HUES48 (cell line): ENCODE data around the gene PVALB.

Experiments
- H3K27ac ChIP-seq: one replicate; pipeline ENCODE4 v1.7.0; 2013; ENCODE audit warnings: low read depth, low read length, inconsistent platforms
- H3K27me3 ChIP-seq: 2 replicates; pipeline ENCODE4 v1.6.1; 2013; ENCODE audit warnings: mild to moderate bottlenecking, low read length; ENCODE audit not compliant: control insufficient read depth, insufficient read depth
- H3K36me3 ChIP-seq: 2 replicates; pipeline ENCODE4 v1.6.1; 2013; ENCODE audit warnings: low read length; ENCODE audit not compliant: control insufficient read depth, insufficient read depth
- H3K4me1 ChIP-seq: 2 replicates; pipeline ENCODE4 v1.6.1; 2013; ENCODE audit warnings: mild to moderate bottlenecking, low read length; ENCODE audit not compliant: control insufficient read depth, insufficient read depth
- H3K4me3 ChIP-seq: 2 replicates; pipeline ENCODE4 v1.5.1; 2013; ENCODE audit warnings: mild to moderate bottlenecking, low read depth, low read length
- H3K9ac ChIP-seq: 2 replicates; pipeline ENCODE4 v1.6.1; 2013; ENCODE audit warnings: mild to moderate bottlenecking, low read depth, low read length, moderate library complexity
- H3K9me3 ChIP-seq: 2 replicates; pipeline ENCODE4 v1.6.1; 2013; ENCODE audit warnings: low read length; ENCODE audit not compliant: control insufficient read depth, insufficient read depth

The PVALB gene

GRCh38 chr22:36846271-36846670 is 29.4 kb upstream of the PVALB start:
- H3K27ac ChIP-seq = no peak overlapping the region
- H3K9me3 ChIP-seq = no peaks in the 10 kb centered on the region
- H3K4me1 ChIP-seq = no peaks in the 10 kb centered on the region
- H3K4me3 ChIP-seq = no peak overlapping the region
- 0 out of 2 replicates have a peak, but pooled peaks cover 4% of the 10 kb centered on the region for H3K27me3 ChIP-seq
- H3K36me3 ChIP-seq = no peaks in the 10 kb centered on the region
- H3K9ac ChIP-seq = no peak overlapping the region

DNA sequence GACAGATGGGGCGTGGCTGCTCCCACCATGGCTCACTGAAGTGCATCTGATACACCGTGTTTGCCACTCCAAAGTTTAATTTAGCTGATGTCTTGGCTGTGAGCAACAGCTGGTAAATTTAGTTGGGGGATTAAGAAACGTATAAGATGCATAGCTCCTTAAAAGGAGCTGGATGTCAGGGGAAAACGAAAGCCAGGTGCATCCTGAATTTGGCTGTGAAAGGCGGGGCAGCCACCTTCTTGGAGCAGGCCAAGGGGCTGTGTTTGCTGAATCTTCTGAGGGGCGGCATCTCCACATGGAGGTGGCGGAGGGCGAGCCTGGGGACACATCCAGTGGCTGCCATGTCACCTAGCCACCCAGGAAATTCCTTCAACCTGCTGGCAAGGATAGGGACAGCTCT is 23.3 kb upstream of the PVALB start:
- H3K9me3 ChIP-seq = no peaks in the 10 kb centered on the region
- H3K27ac ChIP-seq = no peak overlapping the region
- H3K9ac ChIP-seq = no peak overlapping the region
- 0 out of 2 replicates have a peak, but pooled peaks cover 4% of the 10 kb centered on the region for H3K27me3 ChIP-seq
- no peaks in the 10 kb centered on the region for H3K36me3 ChIP-seq
- no peak overlapping the region for H3K4me3 ChIP-seq
- H3K4me1 ChIP-seq = no peaks in the 10 kb centered on the region

- Histone ChIP-seq H3K27ac (no peak overlapping the region), H3K27me3 (0 out of 2 replicates have a peak, but pooled peaks cover 4% of the 10 kb centered on the region)
Measured at GRCh38 chr22:36839356-36840073, 22.7 kb upstream of the PVALB start.

GRCh38 chr22:36838119-36839030 is 21.5 kb upstream of the PVALB start:
- Histone ChIP-seq H3K9me3 (no peaks in the 10 kb centered on the region), H3K27ac (no peak overlapping the region), H3K36me3 (no peaks in the 10 kb centered on the region), H3K9ac (no peak overlapping the region), H3K4me3 (no peak overlapping the region), H3K4me1 (no peaks in the 10 kb centered on the region), H3K27me3 (0 out of 2 replicates have a peak, but pooled peaks cover 4% of the 10 kb centered on the region)

More at GRCh38 chr22:36839356-36840073, 22.7 kb upstream of the PVALB start:
- Histone ChIP-seq H3K36me3 (no peaks in the 10 kb centered on the region), H3K4me3 (no peak overlapping the region), H3K9me3 (no peaks in the 10 kb centered on the region), H3K4me1 (no peaks in the 10 kb centered on the region), H3K9ac (no peak overlapping the region)

- Histone ChIP-seq H3K27ac (no peak overlapping the region), H3K9me3 (no peaks in the 10 kb centered on the region), H3K27me3 (no peaks in the 10 kb centered on the region), H3K9ac (no peak overlapping the region), H3K36me3 (no peaks in the 10 kb centered on the region), H3K4me1 (no peaks in the 10 kb centered on the region), H3K4me3 (no peak overlapping the region)
Measured at GRCh38 chr22:36835903-36836302, 19.1 kb upstream of the PVALB start.

- H3K36me3 ChIP-seq = no peaks in the 10 kb centered on the region
- H3K27ac ChIP-seq = no peak overlapping the region
- H3K4me1 ChIP-seq = no peaks in the 10 kb centered on the region
- H3K27me3 ChIP-seq = no peaks in the 10 kb centered on the region
- no peak overlapping the region for H3K4me3 ChIP-seq
- H3K9ac ChIP-seq = no peak overlapping the region
- no peaks in the 10 kb centered on the region for H3K9me3 ChIP-seq
Measured at GRCh38 chr22:36833073-36833472, 16.2 kb upstream of the PVALB start.

- Histone ChIP-seq H3K9me3 (no peaks in the 10 kb centered on the region), H3K4me1 (no peaks in the 10 kb centered on the region), H3K36me3 (no peaks in the 10 kb centered on the region), H3K27ac (no peak overlapping the region), H3K27me3 (no peaks in the 10 kb centered on the region), H3K9ac (no peak overlapping the region), H3K4me3 (no peak overlapping the region)
Measured at GRCh38 chr22:36831717-36832116, 14.9 kb upstream of the PVALB start.

DNA sequence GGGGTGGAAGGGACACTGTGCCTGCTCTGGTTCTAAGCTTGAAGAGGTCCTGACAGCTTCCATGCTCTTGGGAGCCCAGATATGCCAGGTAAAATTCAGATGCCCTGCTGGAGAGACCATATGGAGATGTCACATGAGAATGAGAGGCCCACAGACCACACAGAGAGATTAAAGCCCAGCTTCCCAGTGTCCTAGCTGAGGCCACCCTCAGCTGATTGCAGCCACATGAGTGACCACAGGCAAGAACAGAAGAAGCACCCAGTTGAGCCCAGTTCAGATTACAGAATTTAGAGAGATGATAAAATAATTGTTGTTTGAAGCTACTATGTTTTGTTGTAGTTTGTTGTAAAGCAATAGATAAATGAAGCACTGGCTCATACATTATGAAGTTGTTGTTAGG is 14.4 kb upstream of the PVALB start:
- H3K9me3 ChIP-seq = no peaks in the 10 kb centered on the region
- H3K27me3 ChIP-seq = no peaks in the 10 kb centered on the region
- no peaks in the 10 kb centered on the region for H3K4me1 ChIP-seq
- H3K9ac ChIP-seq = no peak overlapping the region
- H3K4me3 ChIP-seq = no peak overlapping the region
- H3K27ac ChIP-seq = no peak overlapping the region
- no peaks in the 10 kb centered on the region for H3K36me3 ChIP-seq

DNA sequence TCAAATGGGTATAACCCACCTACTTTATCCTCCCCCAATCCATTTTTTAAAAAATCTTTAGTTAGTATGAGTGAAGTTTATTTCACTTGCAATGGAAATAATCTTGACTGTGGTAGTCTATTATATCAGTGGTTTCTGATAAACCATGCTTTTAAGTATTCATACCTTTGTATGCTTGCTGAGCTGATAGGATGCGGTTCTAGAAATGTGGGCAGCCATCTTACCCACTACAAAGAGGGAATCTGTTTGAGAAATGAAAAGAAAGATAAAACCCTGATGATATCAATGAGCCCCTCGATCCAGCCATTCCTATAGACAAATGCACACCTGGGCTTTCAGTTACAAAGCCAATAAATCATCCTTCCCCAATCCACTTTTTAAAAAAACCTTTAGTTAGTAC is 13.8 kb upstream of the PVALB start:
- Histone ChIP-seq H3K27me3 (no peaks in the 10 kb centered on the region), H3K9ac (no peak overlapping the region), H3K27ac (no peak overlapping the region), H3K9me3 (no peaks in the 10 kb centered on the region), H3K36me3 (no peaks in the 10 kb centered on the region), H3K4me3 (no peak overlapping the region), H3K4me1 (no peaks in the 10 kb centered on the region)

DNA sequence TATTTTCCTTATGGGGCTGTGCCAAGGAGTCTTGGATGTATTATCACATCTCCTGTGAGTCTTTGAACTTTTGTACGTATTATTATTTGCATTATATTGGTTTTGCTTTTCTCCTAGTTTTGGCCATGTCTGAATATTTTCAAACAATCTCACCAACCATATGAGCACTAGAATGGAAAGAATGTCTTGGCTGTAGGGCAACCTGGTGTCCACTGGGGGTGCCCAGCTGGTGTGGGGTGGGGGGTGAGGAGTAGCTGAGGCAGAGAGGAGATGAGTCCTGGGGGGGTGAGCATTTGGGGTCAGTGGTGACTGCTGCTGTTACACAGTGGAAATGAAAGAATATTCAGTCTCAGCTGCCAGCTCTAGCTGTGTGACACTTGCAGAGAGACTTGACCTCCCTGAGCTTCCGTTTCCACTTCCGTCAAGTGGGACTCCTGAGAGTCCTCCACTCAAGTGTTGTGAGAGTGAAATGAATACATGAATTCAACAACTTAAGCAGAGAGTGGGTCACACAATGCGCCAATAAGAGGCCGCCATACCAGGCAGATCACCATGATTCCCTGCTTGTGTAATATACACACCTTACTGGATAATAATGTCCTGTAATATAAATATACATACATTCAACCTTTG is 12.7 kb upstream of the PVALB start:
- no peak overlapping the region for H3K27ac ChIP-seq
- no peaks in the 10 kb centered on the region for H3K27me3 ChIP-seq

DNA sequence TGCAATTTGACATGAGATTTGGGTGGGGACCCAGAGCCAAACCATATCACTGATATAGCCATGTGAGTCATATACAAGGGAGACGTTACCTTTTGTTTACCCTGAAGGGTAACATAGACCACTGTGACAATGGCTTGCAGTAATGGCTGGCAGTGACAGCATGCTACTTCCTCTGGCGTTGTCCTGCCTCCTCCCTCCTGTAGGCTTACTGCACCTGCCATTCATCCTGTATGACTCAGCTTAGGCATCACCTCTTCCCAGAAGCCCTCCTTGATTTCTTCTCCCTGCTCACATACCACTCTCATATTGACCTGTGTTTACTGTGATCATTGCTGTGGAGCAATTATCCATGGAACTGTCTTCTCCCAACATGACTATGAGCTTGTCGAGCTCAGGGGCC is 12.0 kb upstream of the PVALB start:
- Histone ChIP-seq H3K4me1 (no peaks in the 10 kb centered on the region), H3K4me3 (no peak overlapping the region), H3K36me3 (no peaks in the 10 kb centered on the region), H3K9me3 (no peaks in the 10 kb centered on the region), H3K27ac (no peak overlapping the region), H3K9ac (no peak overlapping the region), H3K27me3 (no peaks in the 10 kb centered on the region)

More for the DNA sequence above, 12.7 kb upstream of the PVALB start:
- Histone ChIP-seq H3K9me3 (no peaks in the 10 kb centered on the region), H3K4me3 (no peak overlapping the region), H3K4me1 (no peaks in the 10 kb centered on the region), H3K36me3 (no peaks in the 10 kb centered on the region), H3K9ac (no peak overlapping the region)
